Brain pericyte (primary cell): ENCODE data around the gene FXR2.
"Not testable (repeated sequence)": the region's sequence is repeated elsewhere in the genome, so short reads cannot be mapped to it uniquely, and the experiment has no call there.

ENCODE experiments used
- DNase-seq: peaks from one replicate; pipeline ENCODE4 v3.0.0-alpha.2; 2012; ENCODE audit warnings: low read depth, low spot score

The FXR2 gene

DNA sequence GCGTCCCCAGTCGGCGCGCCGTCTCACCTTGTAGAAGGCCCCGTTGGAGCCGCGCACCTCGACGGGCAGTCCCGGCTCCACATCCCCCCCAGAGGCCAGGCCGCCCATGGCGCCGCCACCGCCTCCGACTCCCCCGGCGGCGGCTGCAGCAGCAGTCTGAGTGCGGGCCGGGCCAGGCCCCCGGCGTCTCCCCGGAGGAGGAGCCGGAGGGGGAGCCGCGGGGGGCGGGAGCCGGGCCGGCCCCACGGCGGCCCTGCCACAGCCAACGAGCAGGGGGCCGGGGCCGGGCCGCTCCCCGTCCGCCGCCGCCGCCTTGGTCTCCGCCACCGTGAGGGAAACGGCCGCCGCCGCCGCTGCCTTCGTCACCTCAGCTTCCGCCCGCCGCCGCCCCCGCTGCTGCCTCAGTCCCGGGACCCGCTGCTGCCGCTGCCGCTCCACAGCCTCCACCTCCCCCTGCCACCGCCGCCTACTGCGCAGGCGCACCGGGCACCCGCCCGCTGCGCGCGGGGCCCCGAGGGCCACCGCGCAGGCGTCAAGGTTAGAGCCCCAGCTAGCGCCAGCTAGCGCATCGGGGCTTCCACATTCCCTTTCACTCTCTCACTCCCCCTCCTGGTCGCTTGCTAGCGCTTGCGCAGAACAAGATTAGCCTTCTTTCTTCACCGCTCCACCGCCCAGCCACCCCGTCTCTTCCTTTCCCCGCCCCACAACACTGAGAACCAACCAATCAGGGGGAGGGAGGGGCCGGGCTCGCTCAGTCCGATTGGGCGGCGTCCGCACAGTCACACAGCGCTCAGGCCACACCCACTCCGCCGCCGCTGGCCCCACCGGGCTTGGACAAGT, at the start of gene FXR2:
TSS of gene FXR2 (minus strand) at position 473 of the 840 bp plus-strand sequence. CDS start at position 108, 365 bp downstream.
- DNase-seq, result peak; percentile 100

DNA sequence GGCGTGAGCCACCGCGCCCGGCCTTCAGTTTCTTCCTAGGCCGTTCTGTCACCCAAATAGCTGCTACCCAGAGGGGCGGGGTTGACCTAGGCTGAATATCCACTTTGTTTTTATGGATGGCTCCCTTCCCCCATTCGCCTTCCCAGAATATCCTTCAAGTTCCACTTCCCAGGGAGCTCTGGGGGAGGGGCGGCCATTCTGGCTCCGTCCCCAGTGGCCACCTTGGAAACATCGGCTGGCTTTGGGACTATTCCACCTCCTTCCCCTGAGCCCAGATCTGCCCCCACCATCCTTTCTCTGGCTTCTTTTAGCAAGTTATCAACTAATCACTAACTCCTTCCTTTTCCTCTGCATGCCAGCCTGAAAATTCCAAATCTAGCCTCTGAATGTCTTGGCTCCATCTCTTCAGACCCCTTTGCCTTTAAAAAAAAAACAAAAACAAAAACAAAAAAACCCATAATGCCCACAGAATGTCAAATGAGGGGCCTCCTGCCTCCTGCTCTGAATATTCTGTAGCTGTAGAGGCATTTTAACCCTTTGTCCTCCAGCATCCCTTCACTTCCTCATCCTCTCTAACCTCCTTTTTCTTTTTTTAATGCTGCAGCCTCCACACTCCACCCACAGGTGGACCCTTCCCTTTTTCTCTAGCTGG, 42.4 kb upstream of the FXR2 start:
- DNase-seq, result no peak

DNA sequence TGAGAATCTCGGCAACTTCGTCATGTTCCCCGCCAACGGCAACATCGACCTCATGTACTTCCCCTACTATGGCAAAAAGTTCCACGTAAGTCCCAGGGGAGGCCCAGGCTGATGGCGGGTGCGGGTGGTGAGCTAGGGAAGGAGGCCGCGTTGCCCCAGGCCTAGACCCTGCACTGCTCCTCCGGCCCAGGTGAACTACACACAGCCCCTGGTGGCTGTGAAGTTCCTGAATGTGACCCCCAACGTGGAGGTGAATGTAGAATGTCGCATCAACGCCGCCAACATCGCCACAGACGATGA, 40.8 kb upstream of the FXR2 start:
- DNase-seq, result no peak

DNA sequence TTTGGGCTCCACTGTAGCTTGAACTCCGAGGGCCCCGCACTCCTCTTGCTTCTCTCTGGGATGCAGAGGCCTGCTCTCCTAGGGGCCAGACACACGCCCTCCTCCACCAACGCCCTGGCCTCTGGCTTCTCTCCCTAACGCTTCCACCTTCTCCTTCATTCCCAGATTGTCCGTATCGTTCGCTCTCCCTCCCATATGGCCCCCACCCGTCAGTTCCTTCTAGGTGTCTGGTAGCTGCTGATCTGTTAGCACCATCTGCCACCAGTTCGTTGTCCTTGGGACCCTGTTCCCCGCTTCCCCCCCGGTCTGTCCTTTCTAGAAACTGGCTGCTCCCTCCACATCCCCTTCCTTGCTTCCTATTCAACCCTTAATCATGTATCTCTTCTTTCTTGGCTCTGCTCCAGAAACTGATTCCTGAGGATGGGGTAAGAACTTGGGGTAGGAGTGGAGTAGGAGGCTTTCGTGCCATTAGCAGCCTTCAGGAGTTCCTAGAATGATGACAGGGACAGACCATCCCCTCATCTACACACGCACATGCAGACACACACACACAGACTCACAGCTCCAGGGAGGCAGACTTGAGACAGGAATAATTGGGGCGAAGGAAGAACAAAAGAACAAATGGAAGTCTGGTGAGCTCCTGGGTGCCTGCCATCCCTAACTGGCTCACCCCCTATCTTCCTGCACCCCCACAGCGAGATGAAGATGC, 40.3 kb upstream of the FXR2 start:
- no peak for DNase-seq

DNA sequence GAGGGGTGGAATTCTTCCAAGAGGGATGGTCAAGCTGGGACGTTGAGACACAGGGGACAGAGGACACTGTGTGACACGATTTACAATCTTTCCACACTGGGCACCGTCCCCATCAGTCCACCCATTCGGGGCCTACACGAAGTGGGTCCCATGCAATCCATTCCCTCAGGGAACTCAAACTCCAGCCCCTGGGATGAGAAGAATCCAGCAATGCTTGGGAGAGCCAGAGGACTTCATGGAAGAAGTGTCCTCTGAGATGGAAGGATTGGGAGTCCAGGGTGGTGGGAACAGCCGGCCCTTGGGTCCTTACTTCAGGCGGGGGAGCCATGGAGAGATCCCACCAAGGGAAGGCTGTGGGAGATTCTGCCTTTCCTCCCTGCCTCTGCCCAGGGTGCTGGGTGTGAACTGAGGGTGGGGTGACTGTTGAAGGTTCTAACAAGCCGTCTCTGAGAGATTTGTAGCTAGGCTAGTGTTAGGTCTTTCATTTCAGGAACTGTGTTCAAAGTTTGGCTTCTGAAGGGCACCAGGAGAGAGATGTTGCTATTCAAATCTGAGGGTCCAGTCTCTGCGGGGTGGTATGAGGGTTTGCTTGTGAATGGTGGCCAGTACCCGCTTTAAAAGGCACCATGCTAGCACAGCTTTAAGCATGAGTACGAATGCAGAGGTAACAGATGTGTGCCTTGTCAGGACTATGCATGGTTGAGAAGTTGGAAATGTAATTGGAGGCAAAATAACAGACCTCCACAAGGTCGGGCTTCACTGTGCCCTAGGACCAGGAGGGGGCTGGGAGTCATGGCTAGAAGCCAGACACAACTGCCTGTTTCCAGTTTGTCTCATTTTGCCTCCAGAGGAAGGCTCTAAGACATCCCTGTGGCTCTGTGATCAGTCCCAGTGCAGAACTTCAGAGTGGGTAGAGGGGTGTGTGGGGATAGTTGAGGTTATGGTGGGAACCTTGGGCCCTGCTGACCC, 38.0 kb upstream of the FXR2 start:
- no peak for DNase-seq

DNA sequence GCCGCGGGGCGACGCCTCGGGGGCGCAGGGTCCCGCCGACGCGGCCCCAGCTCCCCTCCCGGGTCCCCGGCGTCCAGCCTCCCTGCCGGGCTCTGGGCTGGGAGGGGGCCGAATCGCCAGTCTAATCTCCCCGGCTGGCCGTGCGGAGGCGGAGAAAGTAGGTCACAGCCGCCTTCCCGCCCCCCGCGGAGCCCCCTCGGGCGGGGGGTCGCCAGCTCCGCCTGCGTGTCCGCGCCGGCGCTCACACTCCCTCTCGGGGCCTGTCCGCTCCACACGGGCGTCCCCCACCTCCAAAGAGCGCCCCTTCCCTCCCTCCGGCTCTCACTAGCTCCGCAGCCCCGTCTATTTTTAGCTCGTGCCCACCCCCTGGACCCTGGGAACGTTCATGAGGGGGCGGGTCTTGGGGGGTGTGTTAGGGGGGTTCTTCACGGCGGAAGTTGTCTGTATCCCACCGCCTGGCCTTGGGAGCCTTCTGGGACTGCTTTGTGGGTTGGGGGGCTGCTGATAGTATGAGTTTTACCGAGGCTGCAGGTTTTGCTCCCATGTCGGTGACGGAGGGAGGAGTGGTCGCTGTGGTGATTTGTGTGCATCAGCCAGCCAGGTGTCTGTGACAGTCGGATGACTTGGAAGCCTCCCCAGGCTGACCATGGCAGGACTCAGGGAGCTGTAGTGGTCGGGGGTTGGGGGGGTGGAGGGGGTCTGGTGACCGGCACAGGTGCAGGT, 37.1 kb upstream of the FXR2 start:
- no peak for DNase-seq

DNA sequence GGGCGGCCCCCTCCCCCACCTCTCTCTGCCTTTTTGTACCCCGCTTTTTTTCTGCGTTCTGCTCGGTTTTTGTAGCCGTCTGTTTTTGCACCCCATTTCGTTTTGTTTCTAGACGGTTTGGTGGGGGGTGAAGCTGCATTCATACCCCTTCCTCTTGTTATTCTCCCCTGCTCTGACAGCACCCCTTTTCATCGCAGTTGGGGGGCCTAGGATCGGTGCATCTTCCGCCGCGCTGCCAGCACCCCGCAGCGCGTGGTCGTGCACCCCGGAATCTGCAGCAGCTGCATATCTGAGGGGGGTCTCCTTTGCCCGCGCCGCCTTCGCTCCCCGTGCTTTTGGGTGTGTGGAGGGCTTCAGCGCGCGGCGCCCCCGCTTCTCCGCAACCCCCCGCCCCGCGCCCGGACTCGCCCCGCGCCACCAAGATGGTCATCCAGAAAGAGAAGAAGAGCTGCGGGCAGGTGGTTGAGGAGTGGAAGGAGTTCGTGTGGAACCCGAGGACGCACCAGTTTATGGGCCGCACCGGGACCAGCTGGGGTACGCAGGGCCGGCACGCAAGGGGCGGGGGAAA, 36.5 kb upstream of the FXR2 start:
- DNase-seq, result no peak

DNA sequence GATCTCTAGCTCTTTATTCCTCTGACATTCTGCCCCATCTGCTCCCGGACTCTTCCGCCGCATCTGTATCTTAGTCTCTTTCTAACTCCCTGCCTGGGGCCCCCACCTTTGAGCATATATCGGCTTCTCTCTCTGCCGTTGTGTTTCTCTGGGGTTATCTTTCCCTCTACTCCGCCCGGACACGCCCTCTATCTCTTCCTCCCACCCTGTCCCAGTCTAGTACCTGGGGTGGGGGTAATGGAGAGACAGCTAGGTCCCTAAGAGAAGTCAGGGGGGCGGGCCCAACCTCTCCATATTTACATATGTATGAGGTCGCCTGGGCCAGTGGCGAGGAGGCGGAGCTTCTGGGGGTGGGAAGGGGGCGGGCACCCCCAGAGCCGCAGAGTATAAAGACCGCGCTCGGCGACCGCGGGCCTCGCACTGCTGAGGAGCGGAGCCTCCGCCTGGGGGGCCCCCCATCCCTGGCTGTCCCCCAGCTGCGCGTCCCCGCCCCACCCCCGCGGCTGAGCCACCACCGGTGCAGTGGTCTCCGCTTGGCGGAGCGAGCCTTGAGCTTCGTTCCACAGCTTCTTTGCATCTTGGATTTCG, 35.9 kb upstream of the FXR2 start, which contains the start of gene ATP1B2:
TSS of gene ATP1B2 (plus strand) at position 418 of the 588 bp plus-strand sequence. CDS start 593 bp downstream, outside the sequence.
- DNase-seq, result no peak

DNA sequence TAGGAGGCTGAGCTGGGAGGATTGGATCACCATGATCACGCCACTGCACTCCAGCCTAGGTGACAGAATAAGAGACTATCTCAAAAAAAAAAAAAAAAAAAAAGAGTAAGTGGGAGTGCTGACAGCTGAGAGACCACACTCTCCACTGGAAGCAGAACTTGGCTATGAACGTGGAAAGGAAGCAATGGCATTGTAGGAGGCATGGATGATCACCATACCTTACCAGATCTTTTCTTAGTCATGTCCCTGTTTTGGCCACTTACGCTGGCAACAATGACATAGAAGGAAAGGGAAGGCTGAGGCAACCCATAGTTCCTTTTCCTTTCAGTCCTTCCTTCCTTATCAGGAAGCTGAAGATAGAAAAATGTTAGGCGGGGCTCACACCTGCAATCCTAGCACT, 32.3 kb upstream of the FXR2 start:
- DNase-seq, result no peak

DNA sequence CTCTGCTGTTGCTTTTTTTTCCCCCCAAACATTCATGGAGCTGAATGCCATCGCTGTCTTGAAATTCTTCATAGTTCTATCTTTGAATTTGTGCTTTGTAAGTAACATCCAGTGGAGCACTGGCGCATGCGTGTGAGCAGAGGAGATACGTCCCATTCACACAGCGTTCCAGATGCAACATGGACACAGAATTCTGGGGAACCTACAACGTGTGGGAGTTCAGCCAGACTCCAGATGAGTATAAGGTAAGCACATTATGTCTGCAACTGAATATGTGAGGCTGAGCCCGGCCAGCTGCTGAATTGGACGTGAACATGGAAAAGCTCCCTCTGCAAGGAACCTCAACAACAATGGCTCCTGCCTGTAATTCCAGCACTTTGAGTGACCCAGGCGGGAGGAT, 31.8 kb upstream of the FXR2 start:
- DNase-seq, result no peak

DNA sequence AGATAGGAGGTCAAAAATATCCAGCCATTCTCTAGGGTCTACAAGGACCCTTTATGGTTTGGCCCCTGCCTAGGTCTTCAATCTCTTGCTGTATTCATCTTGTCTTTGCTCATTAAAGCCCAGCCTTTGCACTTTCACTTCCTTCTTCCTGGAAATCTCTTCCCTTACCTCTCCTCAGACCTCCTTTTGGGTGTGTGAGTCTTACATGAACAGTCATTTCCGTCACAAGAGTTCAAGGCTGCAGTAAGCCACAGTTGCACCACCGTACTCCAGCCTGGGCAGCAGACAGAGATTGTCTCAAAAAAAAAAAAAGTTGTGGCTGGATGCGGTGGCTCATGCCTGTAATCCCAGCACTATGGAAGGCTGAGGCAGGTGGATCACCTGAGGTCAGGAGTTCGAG, 30.1 kb upstream of the FXR2 start:
- DNase-seq, result no peak

DNA sequence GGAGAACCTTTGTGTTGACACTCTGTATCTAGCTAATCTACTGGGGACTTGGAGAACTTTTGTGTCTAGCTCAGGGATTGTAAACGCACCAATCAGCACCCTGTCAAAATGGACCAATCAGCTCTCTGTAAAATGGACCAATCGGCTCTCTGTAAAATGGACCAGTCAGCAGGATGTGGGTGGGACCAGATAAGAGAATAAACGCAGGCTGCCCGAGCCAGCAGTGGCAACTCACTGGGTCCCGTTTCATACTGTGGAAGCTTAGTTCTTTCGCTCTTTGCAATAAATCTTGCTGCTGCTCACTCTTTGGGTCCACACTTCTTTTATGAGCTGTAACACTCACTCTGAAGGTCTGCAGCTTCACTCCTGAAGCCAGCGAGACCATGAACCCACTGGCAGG, 26.9 kb upstream of the FXR2 start:
- not testable (repeated sequence) for DNase-seq

DNA sequence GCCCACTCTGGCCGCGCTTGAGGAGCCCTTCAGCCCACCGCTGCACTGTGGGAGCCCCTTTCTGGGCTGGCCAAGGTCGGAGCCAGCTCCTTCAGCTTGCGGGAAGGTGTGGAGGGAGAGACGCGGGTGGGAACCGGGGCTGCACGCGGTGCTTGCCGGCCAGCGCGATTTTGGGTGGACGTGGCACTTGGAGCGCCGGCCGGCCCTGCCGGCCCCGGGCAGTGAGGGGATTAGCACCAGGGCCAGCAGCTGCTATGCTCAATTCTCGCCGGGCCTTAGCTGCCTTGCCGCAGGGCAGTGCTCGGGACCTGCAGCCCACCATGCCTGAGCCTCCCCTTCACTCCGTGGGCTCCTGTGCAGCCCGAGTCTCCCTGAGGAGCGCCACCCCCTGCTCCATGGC, 26.1 kb upstream of the FXR2 start:
- no peak for DNase-seq

DNA sequence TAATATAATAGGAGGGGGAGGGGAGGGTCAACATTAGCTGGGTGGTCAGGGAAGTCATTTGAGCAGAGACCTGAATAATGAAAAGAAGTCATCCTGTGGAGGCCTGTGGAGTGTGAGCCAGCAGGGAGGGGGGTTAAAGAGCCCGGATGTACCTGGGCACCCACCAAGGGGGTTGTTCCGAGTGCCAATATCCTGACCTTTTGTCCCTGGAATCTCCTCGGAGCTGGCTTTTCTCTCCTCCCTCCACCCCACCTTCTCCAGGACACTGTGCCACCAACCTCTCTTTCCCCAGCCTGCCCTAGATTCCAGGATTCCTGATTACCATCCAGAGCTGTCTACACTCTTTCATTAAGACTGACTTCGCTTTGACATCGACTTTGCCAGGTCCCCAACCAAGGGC, 21.5 kb upstream of the FXR2 start:
- no peak for DNase-seq

DNA sequence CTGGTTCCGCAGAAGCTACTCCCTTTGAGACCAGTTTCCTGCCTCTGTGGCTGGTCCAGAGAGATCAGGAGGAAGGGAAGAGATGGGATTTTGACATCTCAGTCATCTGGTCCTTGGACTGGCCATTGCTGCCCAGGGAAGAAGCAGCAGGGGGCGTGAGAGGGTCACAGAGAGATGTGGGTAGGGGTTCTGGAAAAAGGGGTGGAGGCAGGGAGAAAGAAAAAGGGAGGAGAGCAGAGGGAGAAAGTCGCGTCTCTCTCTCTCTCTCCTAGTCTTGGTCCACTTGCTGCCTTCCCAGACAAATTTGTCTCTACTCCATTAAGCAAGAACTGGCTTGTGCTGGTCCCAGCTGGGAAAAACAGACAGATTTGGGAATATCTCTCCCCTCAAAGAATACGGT, 19.7 kb upstream of the FXR2 start:
- no peak for DNase-seq

DNA sequence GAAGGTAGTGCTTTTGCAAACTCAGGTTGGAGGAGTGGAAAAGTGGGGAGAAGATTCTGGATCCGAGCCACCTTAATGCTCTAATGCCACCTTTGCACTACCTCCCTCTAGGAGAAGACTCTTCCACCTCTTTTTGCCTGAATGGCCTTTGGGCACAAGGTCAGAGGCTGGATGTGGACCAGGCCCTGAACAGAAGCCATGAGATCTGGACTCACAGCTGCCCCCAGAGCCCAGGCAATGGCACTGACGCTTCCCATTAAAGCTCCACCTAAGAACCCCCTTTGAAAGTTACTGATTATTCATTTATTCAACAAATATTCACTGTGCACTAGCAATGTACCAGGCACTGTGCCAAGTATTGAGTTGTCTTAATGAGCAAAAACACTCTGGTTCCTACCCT, 18.4 kb upstream of the FXR2 start:
- no peak for DNase-seq

DNA sequence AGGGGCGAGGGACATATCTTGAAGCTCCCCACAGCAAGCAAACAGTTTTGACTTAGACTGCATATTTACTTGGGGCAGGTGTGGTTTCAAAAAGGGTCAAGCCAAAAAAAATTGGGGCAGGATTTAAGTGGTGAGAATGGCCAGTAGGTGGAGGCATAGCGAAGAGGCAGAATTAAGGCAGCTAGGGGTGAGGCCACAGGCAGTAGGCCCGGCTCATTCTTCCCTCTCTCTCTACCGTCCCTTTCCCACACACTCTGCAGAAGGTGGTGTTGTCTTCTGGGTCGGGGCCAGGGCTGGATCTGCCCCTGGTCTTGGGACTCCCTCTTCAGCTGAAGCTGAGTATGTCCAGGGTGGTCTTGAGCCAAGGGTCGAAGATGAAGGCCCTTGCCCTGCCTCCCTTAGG, 17.8 kb upstream of the FXR2 start:
- DNase-seq, result no peak

DNA sequence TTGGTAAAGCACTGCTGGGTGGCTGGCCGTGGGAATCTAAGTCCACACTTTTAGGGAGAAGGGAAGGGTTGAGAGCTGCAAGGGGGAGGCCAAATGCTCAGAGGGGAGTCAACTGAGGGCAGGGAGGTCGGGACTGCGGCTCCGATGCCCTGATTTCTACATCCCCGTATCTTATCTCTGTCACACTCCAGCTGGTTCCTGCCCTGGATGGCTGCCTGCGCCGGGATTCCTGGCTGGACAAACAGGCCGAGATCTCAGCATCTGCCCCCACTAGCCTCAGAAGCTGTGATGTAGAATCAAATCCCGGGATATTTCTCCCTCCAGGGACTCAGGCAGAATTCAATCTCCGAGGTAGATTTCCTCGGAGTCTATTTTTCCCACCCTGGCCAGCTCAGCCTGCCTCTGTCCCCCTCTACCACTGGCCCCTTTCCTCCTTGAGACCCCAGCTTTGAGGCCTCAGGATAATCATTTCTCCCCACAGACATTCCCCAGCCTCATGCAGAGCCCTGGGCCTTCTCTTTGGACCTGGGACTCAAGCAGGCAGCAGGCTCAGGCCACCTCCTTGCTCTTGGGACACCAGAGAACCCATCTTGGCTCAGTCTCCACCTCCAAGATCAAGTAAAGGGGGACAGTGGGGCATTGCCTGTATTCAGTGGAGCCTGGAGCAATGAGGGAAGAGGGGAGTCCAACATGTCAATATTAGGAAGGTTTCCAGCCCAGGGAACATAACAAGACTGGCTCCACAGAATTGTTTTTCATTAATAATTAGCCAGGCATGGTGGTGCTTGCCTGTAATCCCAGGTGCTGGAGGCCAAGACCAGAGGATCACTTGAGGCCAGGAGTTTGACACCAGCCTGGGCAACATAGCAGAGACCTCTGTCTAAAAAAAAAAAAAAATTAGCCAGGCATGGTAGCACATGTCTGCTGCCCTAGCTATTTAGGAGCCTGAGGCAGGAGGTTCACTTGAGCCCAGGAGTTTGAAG, 17.0 kb upstream of the FXR2 start:
- no peak for DNase-seq
